Naive thymus-derived CD4-positive, alpha-beta T cell (primary cell): ENCODE measurements around the gene CNTN5. TPM values are rescaled to one million over a fixed set of nuclear protein-coding genes. Genes with fewer than 3 reads are reported as not detected.

Source experiments
- ATAC-seq: fragments of 150-1000 bp; cut with Tn5 transposase; 2 replicates; pipeline ENCODE4 v1.10.0; 2021; ENCODE audit warnings: mild to moderate bottlenecking, moderate library complexity
- CTCF ChIA-PET: fragments of 350-600 bp; sonication (Branson Sonifier 250); formaldehyde crosslinking; loops from one replicate; lab custom pipeline; 2021; ENCODE audit warnings: antibody characterized with exemption; lab: Charles Lee
- POLR2A ChIA-PET: fragments of 350-600 bp; sonication (Branson Sonifier 250); formaldehyde crosslinking; loops from one replicate; lab custom pipeline; 2021; ENCODE audit warnings: antibody characterized with exemption, inconsistent platforms; lab: Charles Lee
- DNase-seq, 9 donors: peaks; one replicate each; pipeline versions ENCODE4 v3.0.0 to v3.0.0-alpha.2; 2020 to 2022; ENCODE audit warnings: mixed read lengths in 1 of 9
- H3K27ac ChIP-seq: one replicate; pipeline ENCODE4 v1.7.0; 2013; ENCODE audit warnings: mild to moderate bottlenecking, low read depth, low read length, moderate library complexity
- H3K27me3 ChIP-seq, 2 donors: one replicate each; pipeline ENCODE4 v1.7.0; 2013; ENCODE audit warnings: low read length in 2 of 2, mild to moderate bottlenecking in 2 of 2, moderate library complexity in 2 of 2; ENCODE audit not compliant: control insufficient read depth in 2 of 2, insufficient read depth in 2 of 2
- H3K36me3 ChIP-seq, 3 experiments: 1 replicate in 2 of 3; 2 replicates in 1 of 3; pipeline ENCODE4 v1.7.0; 2013; ENCODE audit warnings: low read length in 3 of 3, mild to moderate bottlenecking in 3 of 3, moderate library complexity in 1 of 3; ENCODE audit not compliant: insufficient read depth in 3 of 3, control insufficient read depth in 2 of 3
- H3K4me1 ChIP-seq, 2 donors: one replicate each; pipeline ENCODE4 v1.7.0; 2013; ENCODE audit warnings: low read length in 2 of 2, mild to moderate bottlenecking in 2 of 2, moderate library complexity in 1 of 2; ENCODE audit not compliant: control insufficient read depth in 2 of 2, insufficient read depth in 2 of 2
- H3K4me3 ChIP-seq: 2 replicates; pipeline ENCODE4 v1.7.0; 2013; ENCODE audit warnings: mild to moderate bottlenecking, low read length
- H3K9me3 ChIP-seq, 3 experiments: 1 replicate in 2 of 3; 2 replicates in 1 of 3; pipeline ENCODE4 v1.7.0; 2013; ENCODE audit warnings: low read length in 3 of 3; ENCODE audit not compliant: control insufficient read depth in 2 of 3
- H3K27ac Mint-ChIP-seq, 9 donors: one replicate each; pipeline ENCODE4 v1.8.0; 2020 to 2022; ENCODE audit warnings: mixed read lengths in 9 of 9, mild to moderate bottlenecking in 8 of 9, moderate library complexity in 5 of 9, inconsistent platforms in 2 of 9
- H3K27me3 Mint-ChIP-seq, 5 donors: one replicate each; pipeline ENCODE4 v1.8.0; 2021 to 2022; ENCODE audit warnings: mixed read lengths in 5 of 5, mild to moderate bottlenecking in 1 of 5
- H3K36me3 Mint-ChIP-seq, 5 donors: one replicate each; pipeline ENCODE4 v1.8.0; 2020 to 2022; ENCODE audit warnings: mixed read lengths in 5 of 5, mild to moderate bottlenecking in 3 of 5, inconsistent platforms in 1 of 5
- H3K4me1 Mint-ChIP-seq, 7 donors: one replicate each; pipeline ENCODE4 v1.8.0; 2020 to 2022; ENCODE audit warnings: mixed read lengths in 7 of 7, mild to moderate bottlenecking in 3 of 7, inconsistent platforms in 1 of 7
- H3K4me3 Mint-ChIP-seq, 10 donors: one replicate each; pipeline ENCODE4 v1.8.0; 2020 to 2022; ENCODE audit warnings: mild to moderate bottlenecking in 10 of 10, mixed read lengths in 10 of 10, moderate library complexity in 6 of 10, inconsistent platforms in 2 of 10
- H3K9me3 Mint-ChIP-seq, 11 donors: one replicate each; pipeline ENCODE4 v1.8.0; 2020 to 2022; ENCODE audit warnings: mixed read lengths in 11 of 11, mild to moderate bottlenecking in 4 of 11, inconsistent platforms in 1 of 11, moderate library complexity in 1 of 11
- intact Hi-C, 2 donors: fragments of 100-400 bp; cut with micrococcal nuclease; formaldehyde crosslinking; loops; one replicate each; pipeline ENCODE4 v1.15.1; 2023
- polyA plus RNA-seq, 2 donors: library from polyadenylated mRNA; unstranded; fragments of 300-500 nt; fragmentation: Illumina TruSeq; gene quantifications; one replicate each; pipeline ENCODE4 v1.2.3, GENCODE V29; 2021
- total RNA-seq, 6 experiments: library from RNA in 5 of 6; stranded (reverse) in 5 of 6; gene quantifications; 1 replicate in 5 of 6; 2 replicates in 1 of 6; pipeline ENCODE4 v1.2.3 and lab custom pipeline; 2021 to 2026

The CNTN5 gene
- total and polyA plus RNA-seq, 7 experiments from 2014 or later = not detected

- ChIA-PET CTCF (no interaction called here), POLR2A (no interaction called here)
- Histone ChIP-seq H3K4me3 (no peak overlapping the region), H3K36me3 (no peaks in the 10 kb centered on the region), H3K27me3 (no peaks in the 10 kb centered on the region), H3K4me1 (no peaks in the 10 kb centered on the region), H3K27ac (no peak overlapping the region), H3K9me3 (no peaks in the 10 kb centered on the region)
- no peaks in the 10 kb centered on the region for H3K27me3 Mint-ChIP-seq
- H3K27ac Mint-ChIP-seq = no peak overlapping the region
- DNase-seq (no peak), ATAC-seq (no peak)
- H3K9me3 Mint-ChIP-seq = peaks cover 0 to 28% (median 9%) of the 10 kb centered on the region in 11 donors
- no peak overlapping the region for H3K4me3 Mint-ChIP-seq
- H3K4me1 Mint-ChIP-seq = peaks cover 0 to 2% (median 0%) of the 10 kb centered on the region in 7 donors
- intact Hi-C loops = no loop called here
- H3K36me3 Mint-ChIP-seq = no peaks in the 10 kb centered on the region
Observed at GRCh38 chr11:100397401-100397800, 1376.7 kb downstream of the CNTN5 start.

- Histone ChIP-seq H3K9me3 (peaks cover 0 to 6% (median 0%) of the 10 kb centered on the region in 3 experiments), H3K4me1 (no peaks in the 10 kb centered on the region), H3K27me3 (no peaks in the 10 kb centered on the region), H3K4me3 (no peak overlapping the region), H3K27ac (no peak overlapping the region), H3K36me3 (no peaks in the 10 kb centered on the region)
- CTCF ChIA-PET = no interaction called here
- intact Hi-C loops = no loop called here
- H3K27ac Mint-ChIP-seq = no peak overlapping the region
- no peak for DNase-seq
- H3K36me3 Mint-ChIP-seq = peaks cover 0 to 3% (median 0%) of the 10 kb centered on the region in 5 donors
- H3K27me3 Mint-ChIP-seq = no peaks in the 10 kb centered on the region
- peaks cover 0 to 2% (median 0%) of the 10 kb centered on the region in 7 donors for H3K4me1 Mint-ChIP-seq
- POLR2A ChIA-PET = no interaction called here
- no peak overlapping the region for H3K4me3 Mint-ChIP-seq
- no peak for ATAC-seq
- H3K9me3 Mint-ChIP-seq = peaks cover 4 to 21% (median 9%) of the 10 kb centered on the region in 11 donors
Observed at GRCh38 chr11:100403816-100404215, 1383.1 kb downstream of the CNTN5 start.

DNA sequence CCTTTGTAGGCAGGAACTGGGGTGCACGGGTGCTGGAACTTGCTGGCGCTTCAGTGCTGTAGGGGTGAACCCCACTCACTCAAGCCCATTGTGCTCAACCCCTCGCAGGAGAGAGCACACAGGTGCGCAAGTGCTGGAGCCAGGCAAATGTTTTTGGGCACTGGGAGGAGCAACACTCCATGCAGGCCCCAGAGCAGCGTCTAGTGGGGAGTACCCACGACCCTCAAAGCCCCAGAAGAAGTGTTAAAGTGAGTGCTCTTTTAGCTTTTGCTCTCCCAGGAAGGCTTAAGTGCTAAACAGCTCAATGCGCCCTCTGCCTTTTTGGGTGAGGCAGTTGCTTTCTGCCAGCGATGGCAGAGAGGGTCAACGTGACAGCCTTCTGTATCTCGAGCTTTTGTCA lies 1384.2 kb downstream of the CNTN5 start:
- no peak overlapping the region for H3K27ac Mint-ChIP-seq
- no peak for ATAC-seq
- no peaks in the 10 kb centered on the region for H3K27me3 ChIP-seq
- no peak for DNase-seq
- peaks cover 0 to 2% (median 0%) of the 10 kb centered on the region in 7 donors for H3K4me1 Mint-ChIP-seq
- H3K27me3 Mint-ChIP-seq = no peaks in the 10 kb centered on the region
- H3K4me3 ChIP-seq = no peak overlapping the region
- intact Hi-C loops = no loop called here
- no peak overlapping the region for H3K4me3 Mint-ChIP-seq
- no peaks in the 10 kb centered on the region for H3K36me3 ChIP-seq
- H3K9me3 Mint-ChIP-seq = peaks cover 6 to 22% (median 10%) of the 10 kb centered on the region in 11 donors
- H3K4me1 ChIP-seq = no peaks in the 10 kb centered on the region
- no peak overlapping the region for H3K27ac ChIP-seq
- ChIA-PET CTCF (no interaction called here), POLR2A (no interaction called here)
- peaks cover 0 to 6% (median 0%) of the 10 kb centered on the region in 3 experiments for H3K9me3 ChIP-seq
- peaks cover 0 to 5% (median 0%) of the 10 kb centered on the region in 5 donors for H3K36me3 Mint-ChIP-seq
